ENCODE results near the gene SGK1.

DNA sequence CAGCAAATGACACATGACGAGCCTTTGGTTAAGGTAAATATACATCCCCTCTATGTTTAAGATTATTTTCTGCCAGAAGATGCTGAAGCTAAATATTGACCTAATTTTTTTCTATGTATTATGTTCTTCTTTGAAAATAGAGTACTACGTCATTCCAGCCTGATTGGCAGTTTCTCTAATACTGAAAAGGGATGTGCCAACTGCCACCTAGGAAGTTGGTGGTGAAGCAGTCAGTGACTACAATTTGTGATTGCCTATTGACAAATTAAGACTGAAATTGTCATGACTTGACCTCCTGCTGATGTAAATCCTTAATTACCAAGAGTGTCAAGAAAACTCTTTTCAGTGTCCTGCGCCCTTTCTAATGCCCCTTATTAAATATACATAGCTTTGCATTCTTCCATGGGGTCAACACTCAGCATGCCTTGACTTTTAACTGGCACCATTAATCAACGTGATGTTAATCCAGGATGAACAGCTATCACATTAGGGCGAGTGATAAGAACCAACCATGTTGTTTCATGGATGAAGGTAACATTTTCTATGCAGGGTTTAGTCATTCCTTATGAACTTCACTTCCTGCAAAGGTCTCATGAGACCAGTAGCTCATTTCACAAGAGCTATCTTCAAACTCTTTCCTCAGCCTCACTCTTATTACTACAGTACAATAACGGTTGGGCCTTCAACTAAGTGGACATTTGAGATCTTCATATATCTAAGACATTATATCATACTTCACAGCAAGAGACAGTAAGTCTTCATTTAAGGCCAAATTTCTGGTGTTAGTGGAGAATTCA lies 22.5 kb upstream of the SGK1 start:
- TF ChIP-seq, protein P1, sequence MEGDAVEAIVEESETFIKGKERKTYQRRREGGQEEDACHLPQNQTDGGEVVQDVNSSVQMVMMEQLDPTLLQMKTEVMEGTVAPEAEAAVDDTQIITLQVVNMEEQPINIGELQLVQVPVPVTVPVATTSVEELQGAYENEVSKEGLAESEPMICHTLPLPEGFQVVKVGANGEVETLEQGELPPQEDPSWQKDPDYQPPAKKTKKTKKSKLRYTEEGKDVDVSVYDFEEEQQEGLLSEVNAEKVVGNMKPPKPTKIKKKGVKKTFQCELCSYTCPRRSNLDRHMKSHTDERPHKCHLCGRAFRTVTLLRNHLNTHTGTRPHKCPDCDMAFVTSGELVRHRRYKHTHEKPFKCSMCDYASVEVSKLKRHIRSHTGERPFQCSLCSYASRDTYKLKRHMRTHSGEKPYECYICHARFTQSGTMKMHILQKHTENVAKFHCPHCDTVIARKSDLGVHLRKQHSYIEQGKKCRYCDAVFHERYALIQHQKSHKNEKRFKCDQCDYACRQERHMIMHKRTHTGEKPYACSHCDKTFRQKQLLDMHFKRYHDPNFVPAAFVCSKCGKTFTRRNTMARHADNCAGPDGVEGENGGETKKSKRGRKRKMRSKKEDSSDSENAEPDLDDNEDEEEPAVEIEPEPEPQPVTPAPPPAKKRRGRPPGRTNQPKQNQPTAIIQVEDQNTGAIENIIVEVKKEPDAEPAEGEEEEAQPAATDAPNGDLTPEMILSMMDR (IDR thresholded peaks at IDR 0.05; ENCODE audit: poor library complexity, severe bottlenecking) = no peak
- TF ChIP-seq EZH2 (IDR thresholded peaks at IDR 0.05; ENCODE audit: borderline replicate concordance, insufficient read depth, low read length, poor library complexity, severe bottlenecking) = no peak
- no peak for TF ChIP-seq POLR2AphosphoS5 (IDR thresholded peaks at IDR 0.05)
- TF ChIP-seq MXI1 (conservative IDR thresholded peaks at IDR 0.05; ENCODE audit: poor library complexity, severe bottlenecking) = no peak
- TF ChIP-seq RAD21 (conservative IDR thresholded peaks at IDR 0.05) = no peak
- TF ChIP-seq TAF1 (IDR thresholded peaks at IDR 0.05; ENCODE audit: low read depth) = no peak
- TF ChIP-seq, protein P2, sequence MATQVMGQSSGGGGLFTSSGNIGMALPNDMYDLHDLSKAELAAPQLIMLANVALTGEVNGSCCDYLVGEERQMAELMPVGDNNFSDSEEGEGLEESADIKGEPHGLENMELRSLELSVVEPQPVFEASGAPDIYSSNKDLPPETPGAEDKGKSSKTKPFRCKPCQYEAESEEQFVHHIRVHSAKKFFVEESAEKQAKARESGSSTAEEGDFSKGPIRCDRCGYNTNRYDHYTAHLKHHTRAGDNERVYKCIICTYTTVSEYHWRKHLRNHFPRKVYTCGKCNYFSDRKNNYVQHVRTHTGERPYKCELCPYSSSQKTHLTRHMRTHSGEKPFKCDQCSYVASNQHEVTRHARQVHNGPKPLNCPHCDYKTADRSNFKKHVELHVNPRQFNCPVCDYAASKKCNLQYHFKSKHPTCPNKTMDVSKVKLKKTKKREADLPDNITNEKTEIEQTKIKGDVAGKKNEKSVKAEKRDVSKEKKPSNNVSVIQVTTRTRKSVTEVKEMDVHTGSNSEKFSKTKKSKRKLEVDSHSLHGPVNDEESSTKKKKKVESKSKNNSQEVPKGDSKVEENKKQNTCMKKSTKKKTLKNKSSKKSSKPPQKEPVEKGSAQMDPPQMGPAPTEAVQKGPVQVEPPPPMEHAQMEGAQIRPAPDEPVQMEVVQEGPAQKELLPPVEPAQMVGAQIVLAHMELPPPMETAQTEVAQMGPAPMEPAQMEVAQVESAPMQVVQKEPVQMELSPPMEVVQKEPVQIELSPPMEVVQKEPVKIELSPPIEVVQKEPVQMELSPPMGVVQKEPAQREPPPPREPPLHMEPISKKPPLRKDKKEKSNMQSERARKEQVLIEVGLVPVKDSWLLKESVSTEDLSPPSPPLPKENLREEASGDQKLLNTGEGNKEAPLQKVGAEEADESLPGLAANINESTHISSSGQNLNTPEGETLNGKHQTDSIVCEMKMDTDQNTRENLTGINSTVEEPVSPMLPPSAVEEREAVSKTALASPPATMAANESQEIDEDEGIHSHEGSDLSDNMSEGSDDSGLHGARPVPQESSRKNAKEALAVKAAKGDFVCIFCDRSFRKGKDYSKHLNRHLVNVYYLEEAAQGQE (IDR thresholded peaks at IDR 0.05; ENCODE audit: borderline replicate concordance) = no peak
